Panc1 (cell line): ENCODE results near the gene CTTNBP2NL. TPM values are rescaled to one million over a fixed set of nuclear protein-coding genes. Genes with fewer than 3 reads are reported as not detected.

Experiments used
- ATAC-seq: fragments of 200-7000 bp; cut with Tn5 transposase; 2 replicates; pipeline ENCODE4 v1.9.1; 2020; ENCODE audit warnings: mild to moderate bottlenecking, moderate library complexity
- BruUV-seq: library from RNA; stranded (reverse); fragments of 400-500 nt; replicated peaks from 2 replicates; lab custom pipeline; 2021; lab: Mats Ljungman, UMichigan
- CTCF ChIA-PET: fragments of 300-600 bp; sonication (Branson Sonifier 250); formaldehyde crosslinking; loops from one replicate; lab custom pipeline; 2022; ENCODE audit warnings: antibody characterized with exemption; lab: Charles Lee
- POLR2A ChIA-PET: fragments of 300-600 bp; sonication (Branson Sonifier 250); formaldehyde crosslinking; loops from one replicate; lab custom pipeline; 2022; ENCODE audit warnings: antibody characterized with exemption; lab: Charles Lee
- DNase-seq: peaks from one replicate; pipeline ENCODE4 v3.0.0-alpha.2; 2010; ENCODE audit warnings: low read depth, low spot score
- H3K27ac ChIP-seq: 2 replicates; pipeline ENCODE4 v1.5.1; 2011; ENCODE audit warnings: mild to moderate bottlenecking, low read length, inconsistent platforms
- H3K27me3 ChIP-seq: fragments of 200-500 bp; sonication (Bioruptor generic); 2 replicates; pipeline ENCODE4 v1.6.0; 2014; ENCODE audit warnings: low read length, inconsistent platforms; ENCODE audit not compliant: control insufficient read depth, insufficient read depth
- H3K36me3 ChIP-seq: fragments of 200-500 bp; sonication (Bioruptor generic); 2 replicates; pipeline ENCODE4 v1.5.1; 2014; ENCODE audit warnings: inconsistent platforms, mild to moderate bottlenecking, low read length, moderate library complexity; ENCODE audit not compliant: control insufficient read depth, insufficient read depth
- H3K4me1 ChIP-seq: 2 replicates; pipeline ENCODE4 v1.5.1; 2011; ENCODE audit warnings: inconsistent platforms, mild to moderate bottlenecking, low read length, moderate library complexity; ENCODE audit not compliant: control insufficient read depth, insufficient read depth
- H3K4me3 ChIP-seq, 2 experiments: 2 replicates each; pipeline ENCODE4 v1.5.1; 2011 to 2012; ENCODE audit warnings: low read depth in 2 of 2, low read length in 2 of 2, mild to moderate bottlenecking in 2 of 2, inconsistent platforms in 1 of 2, moderate library complexity in 1 of 2
- H3K9me3 ChIP-seq: fragments of 200-500 bp; sonication (Bioruptor generic); 2 replicates; pipeline ENCODE4 v1.5.1; 2014; ENCODE audit warnings: low read depth, mild to moderate bottlenecking, inconsistent platforms, low read length, moderate library complexity; ENCODE audit not compliant: control insufficient read depth, insufficient read depth
- POLR2AphosphoS5 ChIP-seq: IDR thresholded peaks from 2 replicates; pipeline ENCODE4 v1.6.1; 2012; ENCODE audit warnings: mild to moderate bottlenecking, low read depth, low read length, moderate library complexity
- SIN3A ChIP-seq: IDR thresholded peaks from 2 replicates; pipeline ENCODE4 v1.6.1; 2012; ENCODE audit warnings: low read depth, mild to moderate bottlenecking, low read length, moderate library complexity, borderline replicate concordance; ENCODE audit not compliant: insufficient read depth
- TCF7L2 ChIP-seq: IDR thresholded peaks from 2 replicates; pipeline ENCODE4 v1.6.1; 2011; ENCODE audit warnings: mild to moderate bottlenecking, low read depth, low read length, inconsistent platforms
- in situ Hi-C: cut with HindIII; loops from 2 replicates; pipeline ENCODE4 v1.10.0; 2016; ENCODE audit warnings: low sequenced_read_pairs, low pct_unique_long_range_greater_than_20kb
- intact Hi-C: fragments of 100-400 bp; cut with micrococcal nuclease; formaldehyde crosslinking; loops from one replicate; pipeline ENCODE4 v1.10.0; 2022; ENCODE audit not compliant: unreplicated experiment
- total RNA-seq: library from RNA; stranded (reverse); gene quantifications from one replicate; pipeline ENCODE4 v1.2.1, GENCODE V29; 2021; ENCODE audit not compliant: unreplicated experiment
- TF ChIP-seq, protein P1 (sequence below), 2 experiments: IDR thresholded peaks; 2 replicates each; pipeline ENCODE4 v1.6.1; 2011 to 2012; ENCODE audit warnings: low read depth in 2 of 2, control low read depth in 1 of 2, low read length in 1 of 2, mild to moderate bottlenecking in 1 of 2, moderate library complexity in 1 of 2; ENCODE audit not compliant: insufficient read depth in 1 of 2
- TF ChIP-seq, protein P2 (sequence below): fragments of 450-650 bp; IDR thresholded peaks from 2 replicates; pipeline ENCODE4 v1.5.1; 2017; ENCODE audit warnings: mild to moderate bottlenecking

The CTTNBP2NL gene
- total RNA-seq, 1 experiment from 2014 or later = 18.4 TPM

DNA sequence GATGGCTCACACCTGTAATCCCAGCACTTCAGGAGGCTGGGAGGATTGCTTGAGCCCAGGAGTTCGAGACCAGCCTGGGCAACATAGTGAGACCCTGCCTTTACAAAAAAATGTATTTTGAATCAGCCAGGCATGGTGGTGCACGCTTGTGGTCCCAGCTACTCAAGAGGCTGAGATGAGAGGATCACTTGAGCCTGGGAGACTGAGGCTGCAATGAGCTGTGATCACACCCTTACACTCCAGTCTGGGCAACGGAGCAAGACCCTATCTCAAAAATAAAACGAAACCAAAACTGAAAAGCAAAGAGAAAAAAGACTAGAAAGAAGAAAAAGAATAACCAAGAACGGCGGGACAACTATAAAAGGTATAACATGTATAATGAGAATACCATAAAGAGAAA is 97.3 kb downstream of the CTTNBP2NL start:
- TF ChIP-seq POLR2AphosphoS5 = no peak
- TF ChIP-seq, protein P1, sequence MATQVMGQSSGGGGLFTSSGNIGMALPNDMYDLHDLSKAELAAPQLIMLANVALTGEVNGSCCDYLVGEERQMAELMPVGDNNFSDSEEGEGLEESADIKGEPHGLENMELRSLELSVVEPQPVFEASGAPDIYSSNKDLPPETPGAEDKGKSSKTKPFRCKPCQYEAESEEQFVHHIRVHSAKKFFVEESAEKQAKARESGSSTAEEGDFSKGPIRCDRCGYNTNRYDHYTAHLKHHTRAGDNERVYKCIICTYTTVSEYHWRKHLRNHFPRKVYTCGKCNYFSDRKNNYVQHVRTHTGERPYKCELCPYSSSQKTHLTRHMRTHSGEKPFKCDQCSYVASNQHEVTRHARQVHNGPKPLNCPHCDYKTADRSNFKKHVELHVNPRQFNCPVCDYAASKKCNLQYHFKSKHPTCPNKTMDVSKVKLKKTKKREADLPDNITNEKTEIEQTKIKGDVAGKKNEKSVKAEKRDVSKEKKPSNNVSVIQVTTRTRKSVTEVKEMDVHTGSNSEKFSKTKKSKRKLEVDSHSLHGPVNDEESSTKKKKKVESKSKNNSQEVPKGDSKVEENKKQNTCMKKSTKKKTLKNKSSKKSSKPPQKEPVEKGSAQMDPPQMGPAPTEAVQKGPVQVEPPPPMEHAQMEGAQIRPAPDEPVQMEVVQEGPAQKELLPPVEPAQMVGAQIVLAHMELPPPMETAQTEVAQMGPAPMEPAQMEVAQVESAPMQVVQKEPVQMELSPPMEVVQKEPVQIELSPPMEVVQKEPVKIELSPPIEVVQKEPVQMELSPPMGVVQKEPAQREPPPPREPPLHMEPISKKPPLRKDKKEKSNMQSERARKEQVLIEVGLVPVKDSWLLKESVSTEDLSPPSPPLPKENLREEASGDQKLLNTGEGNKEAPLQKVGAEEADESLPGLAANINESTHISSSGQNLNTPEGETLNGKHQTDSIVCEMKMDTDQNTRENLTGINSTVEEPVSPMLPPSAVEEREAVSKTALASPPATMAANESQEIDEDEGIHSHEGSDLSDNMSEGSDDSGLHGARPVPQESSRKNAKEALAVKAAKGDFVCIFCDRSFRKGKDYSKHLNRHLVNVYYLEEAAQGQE (IDR thresholded peaks at IDR 0.05; ENCODE audit: insufficient read depth in 1 of 2, low read depth in 2 of 2, low read length in 1 of 2) = no peak
- no peak for TF ChIP-seq SIN3A
- no peak for TF ChIP-seq TCF7L2
- TF ChIP-seq, protein P2, sequence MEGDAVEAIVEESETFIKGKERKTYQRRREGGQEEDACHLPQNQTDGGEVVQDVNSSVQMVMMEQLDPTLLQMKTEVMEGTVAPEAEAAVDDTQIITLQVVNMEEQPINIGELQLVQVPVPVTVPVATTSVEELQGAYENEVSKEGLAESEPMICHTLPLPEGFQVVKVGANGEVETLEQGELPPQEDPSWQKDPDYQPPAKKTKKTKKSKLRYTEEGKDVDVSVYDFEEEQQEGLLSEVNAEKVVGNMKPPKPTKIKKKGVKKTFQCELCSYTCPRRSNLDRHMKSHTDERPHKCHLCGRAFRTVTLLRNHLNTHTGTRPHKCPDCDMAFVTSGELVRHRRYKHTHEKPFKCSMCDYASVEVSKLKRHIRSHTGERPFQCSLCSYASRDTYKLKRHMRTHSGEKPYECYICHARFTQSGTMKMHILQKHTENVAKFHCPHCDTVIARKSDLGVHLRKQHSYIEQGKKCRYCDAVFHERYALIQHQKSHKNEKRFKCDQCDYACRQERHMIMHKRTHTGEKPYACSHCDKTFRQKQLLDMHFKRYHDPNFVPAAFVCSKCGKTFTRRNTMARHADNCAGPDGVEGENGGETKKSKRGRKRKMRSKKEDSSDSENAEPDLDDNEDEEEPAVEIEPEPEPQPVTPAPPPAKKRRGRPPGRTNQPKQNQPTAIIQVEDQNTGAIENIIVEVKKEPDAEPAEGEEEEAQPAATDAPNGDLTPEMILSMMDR = no peak

DNA sequence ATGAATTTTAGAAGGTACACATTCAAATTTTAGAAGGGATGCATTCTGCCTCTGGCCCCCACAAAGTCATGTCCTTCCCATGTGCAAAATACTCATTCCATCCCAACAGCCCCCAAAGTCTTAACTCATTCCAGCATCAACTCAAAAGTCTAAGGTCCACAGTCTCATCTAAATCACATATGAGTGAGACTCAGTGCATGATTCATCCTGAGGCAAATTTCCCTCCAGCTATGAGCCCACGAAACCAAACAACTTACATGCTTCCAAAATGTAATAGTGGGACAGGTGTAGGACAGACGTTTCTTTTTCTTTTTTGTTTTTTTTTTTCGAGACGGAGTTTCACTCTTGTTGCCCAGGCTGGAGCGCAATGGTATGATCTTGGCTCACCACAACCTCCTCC is 100.3 kb downstream of the CTTNBP2NL start:
- Histone ChIP-seq H3K4me1 (no peaks in the 10 kb centered on the region), H3K4me3 (no peak overlapping the region), H3K9me3 (no peaks in the 10 kb centered on the region), H3K36me3 (no peaks in the 10 kb centered on the region), H3K27ac (no peak overlapping the region), H3K27me3 (no peaks in the 10 kb centered on the region)
- POLR2A ChIA-PET = no interaction called here
- DNase-seq (no peak), ATAC-seq (no peak)
- BruUV-seq = no TSS peak
- intact Hi-C loops = no loop called here
- in situ Hi-C loops = no loop called here
- TF ChIP-seq SIN3A (no peak), POLR2AphosphoS5 (no peak), TCF7L2 (no peak)
- TF ChIP-seq, protein P1 (IDR thresholded peaks at IDR 0.05; ENCODE audit: insufficient read depth in 1 of 2, low read depth in 2 of 2, low read length in 1 of 2) = no peak
- TF ChIP-seq, protein P2 = no peak
- CTCF ChIA-PET = no interaction called here

More for the DNA sequence above, 97.3 kb downstream of the CTTNBP2NL start:
- no peaks in the 10 kb centered on the region for H3K36me3 ChIP-seq
- no peak overlapping the region for H3K27ac ChIP-seq
- ChIA-PET CTCF (interaction anchor here (0.7 kb wide), 1 partner anchor 29 kb away, joined by 4 read pairs; no protein-coding TSS in a partner anchor), POLR2A (no interaction called here)
- no peak for ATAC-seq
- H3K4me1 ChIP-seq = no peaks in the 10 kb centered on the region
- no peak for DNase-seq
- H3K27me3 ChIP-seq = no peaks in the 10 kb centered on the region
- in situ Hi-C loops = no loop called here
- H3K9me3 ChIP-seq = no peaks in the 10 kb centered on the region
- intact Hi-C loops = no loop called here
- H3K4me3 ChIP-seq = no peak overlapping the region
- BruUV-seq = no TSS peak
